ENCODE results near the gene CADM1.

The CADM1 gene

GRCh38 chr11:115421352-115421991 is 82.7 kb downstream of the CADM1 start:
- no peak overlapping the region for H3K4me3 ChIP-seq (ENCODE audit: low read depth in 1 of 2, low read length in 1 of 2)

GRCh38 chr11:115420505-115420904 is 83.7 kb downstream of the CADM1 start:
- H3K4me1 ChIP-seq (ENCODE audit: control insufficient read depth in 1 of 2, insufficient read depth in 1 of 2, low read depth in 1 of 2, low read length in 1 of 2) = no peaks in the 10 kb centered on the region
- H3K4me3 ChIP-seq (ENCODE audit: low read depth in 1 of 2, low read length in 1 of 2) = no peak overlapping the region
- H3K27me3 ChIP-seq = no peaks in the 10 kb centered on the region
- TF ChIP-seq CTCF (IDR thresholded peaks at IDR 0.05) = no peak
- no peak overlapping the region for H3K27ac ChIP-seq
- H3K9me3 ChIP-seq = no peaks in the 10 kb centered on the region
- no peaks in the 10 kb centered on the region for H3K36me3 ChIP-seq

More at GRCh38 chr11:115421352-115421991, 82.7 kb downstream of the CADM1 start:
- Histone ChIP-seq H3K36me3 (no peaks in the 10 kb centered on the region), H3K9me3 (no peaks in the 10 kb centered on the region), H3K4me1 (ENCODE audit: control insufficient read depth in 1 of 2, insufficient read depth in 1 of 2, low read depth in 1 of 2, low read length in 1 of 2) (no peaks in the 10 kb centered on the region), H3K27ac (no peak overlapping the region), H3K27me3 (no peaks in the 10 kb centered on the region)
- no peak for TF ChIP-seq CTCF (IDR thresholded peaks at IDR 0.05)

- Histone ChIP-seq H3K4me1 (ENCODE audit: control insufficient read depth in 1 of 2, insufficient read depth in 1 of 2, low read depth in 1 of 2, low read length in 1 of 2) (no peaks in the 10 kb centered on the region), H3K4me3 (ENCODE audit: low read depth in 1 of 2, low read length in 1 of 2) (no peak overlapping the region), H3K9me3 (no peaks in the 10 kb centered on the region), H3K27ac (no peak overlapping the region), H3K27me3 (no peaks in the 10 kb centered on the region), H3K36me3 (no peaks in the 10 kb centered on the region)
- TF ChIP-seq CTCF (IDR thresholded peaks at IDR 0.05) = no peak
These were observed 85.6 kb downstream of the CADM1 start for GRCh38 chr11:115418626-115419025.

GRCh38 chr11:115418081-115418480 is 86.1 kb downstream of the CADM1 start:
- TF ChIP-seq CTCF (IDR thresholded peaks at IDR 0.05) = no peak
- no peaks in the 10 kb centered on the region for H3K36me3 ChIP-seq
- H3K9me3 ChIP-seq = no peaks in the 10 kb centered on the region
- no peaks in the 10 kb centered on the region for H3K27me3 ChIP-seq
- H3K4me3 ChIP-seq (ENCODE audit: low read depth in 1 of 2, low read length in 1 of 2) = no peak overlapping the region
- H3K4me1 ChIP-seq (ENCODE audit: control insufficient read depth in 1 of 2, insufficient read depth in 1 of 2, low read depth in 1 of 2, low read length in 1 of 2) = no peaks in the 10 kb centered on the region
- no peak overlapping the region for H3K27ac ChIP-seq

- H3K36me3 ChIP-seq = no peaks in the 10 kb centered on the region
- no peak overlapping the region for H3K27ac ChIP-seq
- no peaks in the 10 kb centered on the region for H3K27me3 ChIP-seq
- H3K4me1 ChIP-seq (ENCODE audit: control insufficient read depth in 1 of 2, insufficient read depth in 1 of 2, low read depth in 1 of 2, low read length in 1 of 2) = no peaks in the 10 kb centered on the region
- no peaks in the 10 kb centered on the region for H3K9me3 ChIP-seq
- no peak overlapping the region for H3K4me3 ChIP-seq (ENCODE audit: low read depth in 1 of 2, low read length in 1 of 2)
- TF ChIP-seq CTCF (IDR thresholded peaks at IDR 0.05) = no peak
These were observed 93.1 kb downstream of the CADM1 start for GRCh38 chr11:115411120-115411519.
